GM23248 (cell line): ENCODE data around the gene PRPF38B. TPM values are rescaled to one million over a fixed set of nuclear protein-coding genes. Genes with fewer than 3 reads are reported as not detected.
"Not testable (repeated sequence)": the region's sequence is repeated elsewhere in the genome, so short reads cannot be mapped to it uniquely, and the experiment has no call there.

Source experiments
- DNase-seq: peaks from one replicate; pipeline ENCODE4 v3.0.0-alpha.2; 2015
- H2AFZ ChIP-seq: fragments of 200-600 bp; sonication (generic); 2 replicates; pipeline ENCODE4 v1.6.1; 2016; ENCODE audit warnings: antibody characterized with exemption
- H3F3A ChIP-seq: fragments of 200-600 bp; sonication (generic); 2 replicates; pipeline ENCODE4 v1.6.1; 2016; ENCODE audit warnings: mild to moderate bottlenecking, antibody characterized with exemption, mixed run types; ENCODE audit not compliant: insufficient read depth
- H3K27ac ChIP-seq: fragments of 200-600 bp; sonication (generic); 2 replicates; pipeline ENCODE4 v1.5.1; 2016; ENCODE audit warnings: mild to moderate bottlenecking
- H3K27me3 ChIP-seq: fragments of 200-600 bp; sonication (generic); replicated peaks from 2 replicates; pipeline ENCODE4 v1.6.1; 2016; ENCODE audit warnings: mild to moderate bottlenecking; ENCODE audit not compliant: insufficient read depth
- H3K36me3 ChIP-seq: fragments of 200-600 bp; sonication (generic); 2 replicates; pipeline ENCODE4 v1.6.1; 2016; ENCODE audit warnings: low read depth, mild to moderate bottlenecking
- H3K4me1 ChIP-seq: fragments of 200-600 bp; sonication (generic); 2 replicates; pipeline ENCODE4 v1.6.1; 2016; ENCODE audit warnings: mild to moderate bottlenecking; ENCODE audit not compliant: insufficient read depth
- H3K4me2 ChIP-seq: fragments of 200-600 bp; sonication (generic); one replicate; pipeline ENCODE4 v1.6.1; 2016; ENCODE audit warnings: mild to moderate bottlenecking; ENCODE audit not compliant: unreplicated experiment
- H3K4me3 ChIP-seq: fragments of 200-600 bp; sonication (generic); 2 replicates; pipeline ENCODE4 v1.5.1; 2016; ENCODE audit warnings: mild to moderate bottlenecking
- H3K79me2 ChIP-seq: fragments of 200-600 bp; sonication (generic); 2 replicates; pipeline ENCODE4 v1.6.1; 2016; ENCODE audit warnings: mild to moderate bottlenecking; ENCODE audit not compliant: insufficient read depth
- H3K9ac ChIP-seq: fragments of 200-600 bp; sonication (generic); 2 replicates; pipeline ENCODE4 v1.6.1; 2016; ENCODE audit warnings: mild to moderate bottlenecking
- H3K9me2 ChIP-seq: fragments of 200-600 bp; sonication (generic); 2 replicates; pipeline ENCODE4 v1.6.1; 2016; ENCODE audit warnings: mixed run types, mild to moderate bottlenecking, moderate library complexity; ENCODE audit not compliant: insufficient read depth
- H3K9me3 ChIP-seq: fragments of 200-600 bp; sonication (generic); one replicate; pipeline ENCODE4 v1.6.1; 2017; ENCODE audit warnings: low read depth
- H4K20me1 ChIP-seq: fragments of 200-600 bp; sonication (generic); 2 replicates; pipeline ENCODE4 v1.6.0; 2016; ENCODE audit not compliant: insufficient read depth
- EZH2 ChIP-seq: fragments of 200-600 bp; sonication (generic); IDR thresholded peaks from 2 replicates; pipeline ENCODE4 v1.6.1; 2018; ENCODE audit warnings: antibody characterized with exemption, mild to moderate bottlenecking; ENCODE audit not compliant: insufficient read depth, poor library complexity, severe bottlenecking
- EZH2phosphoT487 ChIP-seq: fragments of 200-600 bp; sonication (generic); IDR thresholded peaks from 2 replicates; pipeline ENCODE4 v1.6.1; 2018; ENCODE audit warnings: antibody characterized with exemption, moderate library complexity, mild to moderate bottlenecking, low read depth; ENCODE audit not compliant: insufficient read depth
- WGBS, 2 experiments: methylation state at CpG; one replicate each; pipeline ENCODE4 v1.1.6; 2015 to 2017; ENCODE audit warnings: low lambda C conversion rate in 2 of 2, low coverage in 1 of 2; ENCODE audit errors: missing lambda C conversion rate in 2 of 2; 5-methylcytosine and 5-hydroxymethylcytosine counted together
- in situ Hi-C: fragments of 300-500 bp; cut with MboI; formaldehyde crosslinking; loops from 2 replicates; pipeline ENCODE4 v1.15.0; 2020
- polyA plus RNA-seq: library from polyadenylated mRNA; unstranded; fragments of >200 nt; fragmentation: Nextera tagmentation; extraction: Ambion mirVana; gene quantifications from 2 replicates; pipeline ENCODE4 v1.2.1, GENCODE V29; 2016
- total RNA-seq: library from RNA; depleted of rRNA; stranded (reverse); fragments of >200 nt; shearing (Covaris generic); gene quantifications from 2 replicates; pipeline ENCODE4 v1.2.3, GENCODE V29; 2014

The PRPF38B gene
- total and polyA plus RNA-seq, 2 experiments from 2014 or later = 10.9 to 25.6 TPM

- H3K27ac ChIP-seq = no peak overlapping the region
- H3K4me2 ChIP-seq = no peak overlapping the region
- no peak overlapping the region for H3K9ac ChIP-seq
- H3K79me2 ChIP-seq = no peaks in the 10 kb centered on the region
- H3K4me3 ChIP-seq = no peak overlapping the region
- H3K36me3 ChIP-seq = no peaks in the 10 kb centered on the region
- no peaks in the 10 kb centered on the region for H3K9me2 ChIP-seq
- no peak for DNase-seq
- in situ Hi-C loops = no loop called here
- no peak overlapping the region for H2AFZ ChIP-seq
- WGBS, 2 experiments = 72 to 90% methylated on average over 2 of the region's 2 CpGs
- H3K4me1 ChIP-seq = peaks cover 5% of the 10 kb centered on the region; the same call in 1 of the 2 replicates
- TF ChIP-seq EZH2 = no peak
- TF ChIP-seq EZH2phosphoT487 = no peak
- H3K9me3 ChIP-seq = no peaks in the 10 kb centered on the region
- no peaks in the 10 kb centered on the region for H3K27me3 ChIP-seq
- peaks cover 5% of the 10 kb centered on the region; the same call in 1 of the 2 replicates for H3F3A ChIP-seq
- no peaks in the 10 kb centered on the region for H4K20me1 ChIP-seq
Observed at GRCh38 chr1:108665067-108665466, 27.0 kb upstream of the PRPF38B start.

GRCh38 chr1:108665771-108666170, 26.3 kb upstream of the PRPF38B start:
- Histone ChIP-seq H3K79me2 (no peaks in the 10 kb centered on the region), H3K27ac (no peak overlapping the region), H3K9me2 (no peaks in the 10 kb centered on the region), H2AFZ (no peak overlapping the region), H3K4me3 (no peak overlapping the region), H3F3A (peaks cover 5% of the 10 kb centered on the region; the same call in 1 of the 2 replicates), H3K9ac (no peak overlapping the region), H3K9me3 (no peaks in the 10 kb centered on the region), H3K27me3 (no peaks in the 10 kb centered on the region), H4K20me1 (no peaks in the 10 kb centered on the region), H3K36me3 (no peaks in the 10 kb centered on the region), H3K4me1 (peaks cover 5% of the 10 kb centered on the region; the same call in 1 of the 2 replicates), H3K4me2 (no peak overlapping the region)
- in situ Hi-C loops = no loop called here
- WGBS, 2 experiments = 63 to 73% methylated on average over 1 of the region's 1 CpG
- no peak for DNase-seq
- TF ChIP-seq EZH2phosphoT487 (no peak), EZH2 (no peak)

GRCh38 chr1:108667422-108667821, 24.7 kb upstream of the PRPF38B start:
- H3K36me3 ChIP-seq, H3K27ac ChIP-seq, H3K4me1 ChIP-seq, DNase-seq, H3F3A ChIP-seq, H3K4me3 ChIP-seq, H3K4me2 ChIP-seq, H3K9me2 ChIP-seq, H3K79me2 ChIP-seq, H3K9ac ChIP-seq, H3K9me3 ChIP-seq, H2AFZ ChIP-seq, in situ Hi-C loops, H4K20me1 ChIP-seq, H3K27me3 ChIP-seq: not testable (repeated sequence)
- WGBS, 2 experiments = 95 to 98% methylated on average over 7 to 23 of the region's 28 CpGs

- Histone ChIP-seq H3K9me2 (no peaks in the 10 kb centered on the region), H3K9ac (no peak overlapping the region), H3K79me2 (no peaks in the 10 kb centered on the region), H4K20me1 (no peaks in the 10 kb centered on the region), H3K4me2 (no peak overlapping the region), H3K36me3 (no peaks in the 10 kb centered on the region), H3F3A (no peaks in the 10 kb centered on the region), H3K9me3 (no peaks in the 10 kb centered on the region), H3K4me3 (no peak overlapping the region), H2AFZ (no peak overlapping the region), H3K4me1 (no peaks in the 10 kb centered on the region), H3K27ac (no peak overlapping the region), H3K27me3 (no peaks in the 10 kb centered on the region)
- in situ Hi-C loops = no loop called here
- DNase-seq = no peak
- TF ChIP-seq EZH2phosphoT487 (no peak), EZH2 (no peak)
Observed at GRCh38 chr1:108668777-108669176, 23.3 kb upstream of the PRPF38B start.

GRCh38 chr1:108669679-108670078, 22.4 kb upstream of the PRPF38B start:
- no peak overlapping the region for H3K4me2 ChIP-seq
- H3K4me3 ChIP-seq = no peak overlapping the region
- TF ChIP-seq EZH2phosphoT487 = no peak
- TF ChIP-seq EZH2 = no peak
- H3K9me2 ChIP-seq = no peaks in the 10 kb centered on the region
- H3K27me3 ChIP-seq = no peaks in the 10 kb centered on the region
- no peaks in the 10 kb centered on the region for H3F3A ChIP-seq
- H3K36me3 ChIP-seq = no peaks in the 10 kb centered on the region
- no peak overlapping the region for H3K27ac ChIP-seq
- DNase-seq = no peak
- H4K20me1 ChIP-seq = no peaks in the 10 kb centered on the region
- WGBS, 2 experiments = 76 to 77% methylated on average over 7 of the region's 7 CpGs
- no peaks in the 10 kb centered on the region for H3K9me3 ChIP-seq
- in situ Hi-C loops = no loop called here
- H3K79me2 ChIP-seq = no peaks in the 10 kb centered on the region
- no peaks in the 10 kb centered on the region for H3K4me1 ChIP-seq
- no peak overlapping the region for H2AFZ ChIP-seq
- H3K9ac ChIP-seq = no peak overlapping the region
